ENCODE measurements around the gene UGT1A7.

GRCh38 chr2:233743464-233744259, 62.0 kb downstream of the UGT1A7 start:
- TF ChIP-seq CTCF (IDR thresholded peaks at IDR 0.05 in 2 of 3, conservative IDR thresholded peaks at IDR 0.05 in 1 of 3; ENCODE audit: insufficient read depth in 2 of 3, low read depth in 1 of 3, low read length in 3 of 3) (no peak), SMARCE1 (IDR thresholded peaks at IDR 0.05) (no peak), RAD51 (IDR thresholded peaks at IDR 0.05; ENCODE audit: borderline replicate concordance, low read depth) (no peak)
